ENCODE results near the gene CFC1B.
"Not testable (repeated sequence)": the region's sequence is repeated elsewhere in the genome, so short reads cannot be mapped to it uniquely, and the experiment has no call there.

Gene CFC1B

DNA sequence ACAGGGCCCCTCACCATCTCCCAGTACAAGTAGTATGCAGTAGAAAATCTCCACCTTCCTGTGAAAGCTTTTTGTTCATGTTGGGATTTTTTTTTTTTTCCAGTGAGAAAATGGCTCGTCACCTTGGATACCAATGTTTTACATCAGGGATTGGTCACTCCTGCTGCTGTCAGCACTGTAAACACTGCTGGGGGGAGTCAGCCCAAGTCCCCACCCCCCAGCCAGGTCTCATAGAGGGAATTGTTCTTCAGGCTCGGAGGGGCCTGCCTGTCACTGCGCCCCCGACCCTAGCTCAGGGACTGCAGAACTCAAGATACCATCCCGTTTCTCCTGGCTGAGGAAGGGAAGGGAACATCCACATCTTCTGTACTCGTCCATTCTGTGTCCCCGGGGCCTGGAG is at the start of gene CFC1B:
TSS of gene CFC1B (plus strand) at position 231 of the 400 bp plus-strand sequence. CDS start 263 bp downstream, outside the sequence.
- DNase-seq = not testable (repeated sequence)

DNA sequence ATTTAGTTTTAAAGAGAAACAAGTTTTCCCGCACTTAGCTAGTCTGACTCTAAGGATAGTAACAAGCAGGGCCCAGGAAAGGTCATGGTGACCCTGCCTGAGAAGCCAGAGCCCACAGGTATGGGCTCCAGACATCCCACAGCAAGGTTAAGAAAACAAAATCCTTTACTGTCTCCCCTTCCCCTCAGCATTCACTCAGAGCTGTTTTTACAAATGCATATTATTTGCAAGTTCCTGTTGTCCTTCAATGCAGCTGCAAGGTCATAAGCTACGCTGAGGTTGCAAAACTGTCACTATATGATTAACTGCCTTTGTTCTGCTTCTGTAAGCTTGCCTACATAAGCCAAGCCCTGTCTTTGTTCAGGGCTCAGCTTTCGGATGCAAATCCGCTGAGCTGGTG is 29.9 kb upstream of the CFC1B start:
- DNase-seq = not testable (repeated sequence)

DNA sequence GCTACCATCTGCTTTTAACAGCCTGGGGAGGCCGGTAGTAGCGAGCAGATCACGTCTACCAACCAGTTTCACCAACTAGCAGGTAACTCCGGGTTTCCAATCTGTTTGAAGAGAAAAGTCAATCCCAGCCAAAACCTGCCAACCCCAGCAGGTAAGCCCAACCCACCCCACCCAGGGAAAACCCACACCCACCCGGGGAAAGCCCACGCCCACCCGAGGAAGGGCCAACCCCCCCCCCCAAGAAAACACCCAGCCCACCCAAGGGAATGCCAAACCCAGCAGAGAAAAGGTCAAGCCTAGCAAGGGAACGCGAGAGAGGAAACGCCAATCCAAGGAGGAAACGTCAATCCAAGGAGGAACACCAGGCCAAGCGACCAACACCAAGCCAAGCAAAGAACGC is 11.8 kb upstream of the CFC1B start, which contains the start of gene POTEI:
TSS of gene POTEI (minus strand) at position 101 of the 400 bp plus-strand sequence. CDS start at position 8, 93 bp downstream.
- not testable (repeated sequence) for DNase-seq

DNA sequence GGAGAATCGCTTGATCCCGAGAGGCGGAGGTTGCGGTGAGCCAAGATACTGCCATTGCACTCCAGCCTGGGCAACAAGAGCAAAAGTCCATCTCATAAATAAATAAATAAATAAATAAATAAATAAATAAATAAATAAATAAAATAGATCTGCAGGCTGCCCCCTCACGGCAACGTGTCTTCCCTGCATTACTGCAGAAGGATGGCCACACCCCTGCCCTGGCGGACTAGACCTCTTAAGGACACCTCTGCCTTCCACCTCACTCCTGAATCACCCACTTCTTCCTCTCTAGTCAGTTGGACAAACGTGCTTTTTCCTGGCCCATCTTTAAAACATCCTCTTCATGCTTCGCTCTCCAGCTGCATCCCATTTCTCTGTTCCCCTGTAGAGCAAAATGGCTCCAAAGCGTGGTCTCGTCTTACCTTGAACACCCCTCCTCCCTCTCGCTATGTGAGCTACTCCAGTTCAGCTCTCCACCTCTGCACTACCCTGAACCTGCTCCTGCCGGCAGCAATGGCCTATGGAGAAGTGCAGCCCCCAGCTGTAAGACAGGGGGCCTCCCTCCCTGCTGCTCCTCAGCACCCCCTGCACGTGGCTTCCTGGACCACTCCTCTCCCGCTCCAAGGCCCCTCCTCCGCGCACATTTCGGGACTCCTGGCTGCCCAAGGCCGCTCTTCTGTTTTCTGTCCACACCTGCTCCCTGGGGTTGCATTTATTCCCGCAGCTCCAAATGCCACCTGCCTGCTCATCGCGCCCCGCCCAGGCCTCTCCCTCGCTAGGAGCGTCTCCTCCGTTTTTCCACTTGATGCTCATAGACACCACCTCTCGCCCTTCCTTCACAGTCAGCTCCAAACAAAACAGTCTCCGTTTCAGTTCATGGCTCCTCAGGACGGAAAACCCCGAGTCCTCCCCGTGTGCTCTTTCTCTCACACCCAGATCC is 9.9 kb upstream of the CFC1B start:
- DNase-seq = not testable (repeated sequence)

DNA sequence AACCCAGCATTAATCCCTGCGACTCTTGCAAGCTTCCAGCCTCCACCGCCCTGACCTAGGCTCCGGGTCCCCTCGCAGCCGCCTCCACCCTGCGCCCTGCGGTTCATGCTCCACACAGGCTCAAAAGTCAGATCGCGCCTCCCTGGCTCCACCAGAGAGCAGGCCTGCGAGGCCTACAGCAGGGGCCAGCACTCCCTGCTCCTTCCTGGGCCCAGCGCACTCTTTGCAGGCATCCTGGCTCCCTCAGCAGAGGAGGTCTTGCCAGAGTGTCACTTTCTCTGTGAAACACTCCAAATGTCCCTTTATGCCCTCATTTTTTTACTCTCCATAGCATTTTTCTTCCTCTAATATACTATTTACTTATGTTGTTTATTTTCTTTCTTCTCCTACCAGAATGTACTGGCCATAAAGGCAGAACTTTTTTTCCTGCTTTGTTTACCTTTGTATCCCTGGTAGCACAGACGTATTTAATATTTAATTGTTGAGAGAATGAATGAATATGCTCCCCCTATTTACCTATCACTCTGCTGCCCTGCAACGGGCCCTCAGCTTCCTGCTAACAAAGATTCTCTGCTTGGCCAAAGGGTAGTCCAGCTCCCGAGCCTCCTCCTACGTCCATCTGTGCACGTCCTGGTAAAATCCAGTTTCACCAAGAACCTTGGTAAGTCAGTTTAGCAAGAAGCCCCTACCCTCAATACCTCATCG is 9.1 kb upstream of the CFC1B start:
- DNase-seq = not testable (repeated sequence)

DNA sequence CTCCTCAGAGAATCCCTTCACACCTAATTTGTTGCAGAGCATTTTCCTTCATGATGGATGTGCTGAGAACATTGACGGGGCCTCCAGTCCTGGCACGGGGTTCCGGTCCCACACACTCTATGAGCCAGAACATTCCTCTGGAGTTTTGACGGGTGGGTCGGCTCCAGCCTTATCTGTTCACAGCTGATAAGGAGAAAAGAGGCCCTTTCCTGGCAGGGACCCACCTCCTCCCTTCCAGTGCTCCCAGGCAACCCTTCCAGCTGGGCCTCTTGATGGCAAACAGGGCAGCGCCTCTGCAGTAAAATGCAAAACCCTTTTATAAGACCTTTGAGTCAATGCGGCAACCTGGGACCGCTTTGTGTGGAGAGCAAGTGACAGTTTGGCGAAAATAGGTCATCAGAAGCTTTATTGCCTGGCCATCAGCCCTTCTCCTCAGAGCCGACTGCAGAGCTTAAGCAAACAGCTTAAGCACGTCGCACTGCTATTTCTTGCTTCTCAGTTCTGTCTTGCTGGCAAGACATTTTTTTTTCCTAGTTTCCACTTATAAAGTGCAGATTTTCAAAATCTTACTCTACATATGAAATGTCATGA is 2.4 kb upstream of the CFC1B start:
- DNase-seq = not testable (repeated sequence)

DNA sequence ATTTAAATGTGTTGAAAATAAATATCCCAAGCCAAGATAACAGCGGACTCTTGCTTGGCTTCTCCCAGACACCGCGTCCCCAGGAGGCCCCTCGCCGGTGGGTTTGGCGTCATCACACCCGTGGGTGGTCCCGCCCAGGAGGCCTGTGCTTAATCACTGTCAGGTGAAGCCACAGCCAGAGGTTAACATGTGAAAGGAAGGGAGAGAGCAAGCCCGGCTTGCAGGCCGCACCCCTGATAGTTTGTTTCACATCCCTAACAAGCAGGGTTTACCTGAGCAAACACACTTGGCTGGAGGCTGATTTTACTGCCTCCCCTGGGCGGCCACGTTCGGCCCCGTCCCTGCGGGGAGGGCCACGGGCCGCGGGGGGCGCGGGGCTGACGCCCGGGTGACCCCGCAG is 1.4 kb downstream of the CFC1B start:
- DNase-seq = not testable (repeated sequence)

DNA sequence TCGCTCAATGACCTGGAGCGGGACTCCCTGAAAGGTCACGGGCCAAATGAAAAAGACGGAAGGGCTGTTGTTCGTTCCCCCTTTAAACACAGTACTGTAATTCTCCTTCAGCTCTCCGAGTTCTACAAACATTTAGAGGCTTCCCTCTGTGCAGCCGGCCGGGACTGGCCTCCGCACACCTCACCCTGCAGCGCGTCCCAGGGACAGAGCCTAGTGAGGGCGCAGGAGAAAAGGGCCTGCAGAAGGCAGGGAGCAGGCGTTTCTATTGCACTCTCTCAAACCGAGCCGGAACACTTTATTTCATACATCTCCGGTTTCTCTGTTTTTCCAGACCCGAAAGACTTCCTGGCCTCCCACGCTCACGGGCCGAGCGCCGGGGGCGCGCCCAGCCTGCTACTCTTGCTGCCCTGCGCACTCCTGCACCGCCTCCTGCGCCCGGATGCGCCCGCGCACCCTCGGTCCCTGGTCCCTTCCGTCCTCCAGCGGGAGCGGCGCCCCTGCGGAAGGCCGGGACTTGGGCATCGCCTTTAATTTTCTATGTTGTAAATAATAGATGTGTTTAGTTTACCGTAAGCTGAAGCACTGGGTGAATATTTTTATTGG is 6.4 kb downstream of the CFC1B start:
- not testable (repeated sequence) for DNase-seq

DNA sequence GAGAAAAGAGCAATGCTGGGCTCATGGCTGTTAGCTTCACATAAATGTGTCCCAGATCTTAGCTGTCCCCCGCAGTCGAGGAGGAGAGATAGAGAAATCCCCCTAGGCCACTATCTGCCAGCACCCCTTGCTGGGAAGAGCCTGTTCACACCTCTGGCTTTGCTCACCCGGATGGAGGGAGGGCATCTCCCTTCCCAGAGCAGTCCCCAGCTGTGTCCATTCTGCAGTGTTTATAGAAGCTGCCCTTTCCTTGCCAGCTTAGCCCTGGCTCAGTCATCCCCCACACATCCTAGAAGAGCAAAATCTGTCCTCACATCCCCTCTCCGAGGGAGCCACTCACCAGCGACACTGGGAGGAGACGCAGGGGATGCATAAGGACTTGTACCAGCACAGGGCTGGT is 8.5 kb downstream of the CFC1B start:
- DNase-seq = not testable (repeated sequence)

DNA sequence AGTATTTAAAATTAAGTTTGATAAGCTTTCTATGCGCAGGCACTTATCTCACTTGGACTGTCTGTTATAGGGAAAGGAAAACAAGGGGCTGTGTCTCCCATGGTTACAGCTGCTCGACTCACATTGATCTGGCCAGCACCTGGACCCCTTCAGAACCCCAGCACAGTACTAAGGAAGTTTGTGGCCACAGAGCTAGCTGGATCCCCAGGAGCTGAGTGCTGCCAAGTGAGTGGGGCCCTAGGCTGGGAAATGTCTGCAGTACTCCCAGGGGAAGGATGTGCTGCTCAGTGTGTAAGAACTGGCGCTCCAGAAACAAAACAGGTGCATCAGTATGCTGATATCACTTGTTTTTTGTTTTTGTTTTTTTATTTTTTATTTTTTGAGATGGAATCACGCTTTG is 9.2 kb downstream of the CFC1B start:
- DNase-seq = not testable (repeated sequence)

DNA sequence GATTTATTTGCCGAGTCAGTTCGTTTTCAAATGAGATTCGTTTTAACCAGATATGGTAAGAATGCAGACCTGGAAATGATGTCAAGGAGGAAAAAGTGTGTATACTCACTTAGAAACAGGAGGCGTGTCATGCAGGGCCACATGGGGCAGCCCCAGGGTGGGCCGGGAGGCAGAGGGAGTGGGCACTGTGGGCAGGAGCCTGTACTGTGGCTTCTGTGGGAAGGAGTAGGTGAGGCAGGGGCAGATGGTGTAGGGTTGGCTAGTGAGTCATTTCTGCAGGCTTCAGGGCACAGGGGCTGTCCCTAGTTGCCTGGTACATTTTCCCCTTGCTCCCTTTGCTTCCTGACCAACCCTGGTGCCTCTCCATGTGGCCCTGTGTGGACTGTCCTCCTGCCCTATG is 10.2 kb downstream of the CFC1B start:
- not testable (repeated sequence) for DNase-seq

DNA sequence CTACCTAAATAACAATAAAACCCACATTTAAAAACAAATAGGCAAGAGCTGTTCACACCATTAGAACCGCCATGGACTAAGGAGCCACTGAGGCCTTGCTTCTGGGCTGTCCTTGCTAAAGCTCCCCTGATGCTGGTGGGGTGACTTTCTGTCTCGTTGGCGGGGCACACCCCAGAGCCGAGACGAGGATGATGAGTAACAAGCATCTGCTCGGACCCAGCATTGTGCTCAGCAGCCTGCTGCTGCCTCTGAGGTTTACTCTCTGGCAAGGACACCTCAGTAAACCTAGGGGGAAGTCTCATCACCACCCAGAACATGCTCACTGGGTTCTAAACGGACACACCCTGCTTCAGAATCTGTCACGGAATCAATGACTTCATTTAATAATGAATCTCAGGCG is 10.7 kb downstream of the CFC1B start:
- not testable (repeated sequence) for DNase-seq

DNA sequence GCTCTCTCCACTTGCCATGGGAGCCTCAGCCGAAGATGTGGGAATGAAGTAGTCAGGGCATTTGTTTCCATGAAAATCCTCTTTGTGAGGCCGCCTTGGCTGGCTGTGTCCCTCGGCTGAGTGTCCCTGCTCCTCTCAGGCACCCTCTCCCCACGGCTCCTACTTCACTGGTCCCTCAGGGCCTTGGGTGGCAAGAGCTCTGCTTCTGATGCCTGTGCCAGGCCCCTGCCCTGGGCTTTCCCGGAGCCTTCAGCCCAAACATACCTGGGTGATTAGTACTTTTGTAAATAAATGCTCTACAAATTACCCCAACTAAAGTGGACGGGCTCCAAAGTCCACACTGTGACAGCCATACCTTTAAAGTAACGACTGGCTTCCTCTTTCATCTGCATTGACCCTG is 15.6 kb downstream of the CFC1B start:
- not testable (repeated sequence) for DNase-seq

DNA sequence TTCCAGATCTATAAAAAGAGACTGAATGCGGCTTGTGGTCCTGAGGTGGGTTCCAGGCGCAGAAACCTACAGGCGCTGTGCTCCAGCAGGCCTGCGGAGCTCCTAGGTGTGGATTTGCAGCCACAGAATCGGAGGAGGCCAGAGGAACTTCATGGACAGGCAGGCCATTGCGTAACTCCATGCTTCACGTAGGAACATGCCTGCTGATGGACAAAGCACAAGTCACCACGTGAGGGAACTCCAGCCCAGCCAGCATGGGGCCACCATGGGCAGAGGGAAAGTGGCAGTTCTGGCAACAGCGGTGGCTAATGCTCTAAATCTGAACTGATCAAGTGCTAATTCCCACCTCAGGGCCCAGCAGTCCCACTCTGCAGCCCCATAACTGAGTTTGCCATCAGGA is 17.2 kb downstream of the CFC1B start:
- not testable (repeated sequence) for DNase-seq

DNA sequence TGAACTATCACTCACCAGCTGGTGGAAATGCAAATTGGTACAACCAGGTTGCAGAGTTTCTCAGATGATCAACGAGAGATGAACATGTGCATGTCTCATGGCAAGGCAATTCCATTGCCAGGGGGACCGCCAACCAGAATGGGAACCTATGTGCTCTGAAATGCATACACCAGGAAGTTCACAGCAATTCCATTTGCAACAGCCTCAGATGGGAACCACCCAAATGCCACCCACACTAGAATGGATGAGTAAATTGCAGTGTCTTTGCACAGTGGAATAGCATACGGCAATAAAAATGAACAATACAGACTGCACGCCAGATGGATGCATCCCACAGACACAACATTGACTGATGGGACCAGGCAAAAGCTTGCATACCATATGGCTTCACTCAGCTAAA is 21.8 kb downstream of the CFC1B start:
- DNase-seq = not testable (repeated sequence)

DNA sequence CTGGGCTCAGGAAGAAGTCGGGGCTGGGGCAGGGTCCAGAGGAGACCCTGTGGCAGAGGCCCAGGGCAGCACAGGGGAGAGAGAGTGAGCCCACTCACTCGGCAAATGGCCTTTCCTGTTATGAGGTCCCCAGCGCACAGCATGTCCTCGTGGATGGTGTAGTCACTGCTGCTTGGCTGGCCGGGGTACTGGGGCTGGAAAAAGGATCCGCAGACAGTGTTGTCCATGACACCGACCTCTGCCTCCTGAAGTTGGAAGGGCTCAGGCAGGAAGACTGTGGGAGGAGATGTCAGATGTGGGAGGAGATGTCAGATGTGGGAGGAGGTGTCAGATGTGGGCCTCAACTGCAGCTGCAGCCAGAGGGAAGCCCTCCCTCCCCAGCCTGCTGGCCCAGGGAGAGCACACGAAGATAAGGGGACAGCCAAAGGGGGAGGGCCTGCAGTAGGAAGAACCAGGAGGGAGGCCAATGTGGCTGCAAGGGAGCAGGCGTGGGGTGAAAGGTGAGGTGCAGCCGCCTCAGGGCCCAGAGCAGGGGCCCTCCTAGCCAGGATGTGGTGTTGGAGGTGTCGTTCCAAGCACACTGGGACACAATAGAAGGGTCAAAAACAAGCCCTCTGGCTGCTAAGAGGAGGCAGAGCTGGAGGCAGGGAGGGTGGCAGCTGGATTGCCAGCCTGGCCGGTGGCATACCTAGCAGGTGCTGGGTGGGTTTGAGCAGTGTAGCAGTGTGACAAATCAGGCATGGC is 22.9 kb downstream of the CFC1B start:
- not testable (repeated sequence) for DNase-seq

DNA sequence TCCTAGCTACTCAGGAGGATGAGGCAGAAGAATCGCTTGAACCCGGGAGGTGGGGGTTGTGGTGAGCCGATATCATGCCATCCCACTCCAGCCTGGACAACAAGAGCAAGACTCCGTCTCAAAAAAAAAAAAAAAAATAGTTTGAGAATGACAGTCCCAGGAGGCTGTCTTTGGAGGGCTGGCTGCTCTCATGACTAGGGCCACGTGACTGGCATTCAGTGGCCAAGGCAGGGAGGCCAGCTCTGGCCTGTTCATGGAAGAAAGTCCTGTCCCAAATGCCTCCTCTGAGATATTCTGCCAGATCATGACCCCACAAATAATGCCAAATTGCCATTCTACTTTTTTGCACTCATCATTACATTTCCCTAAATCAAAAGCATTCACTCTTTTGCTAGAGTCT is 24.0 kb downstream of the CFC1B start:
- DNase-seq = not testable (repeated sequence)

DNA sequence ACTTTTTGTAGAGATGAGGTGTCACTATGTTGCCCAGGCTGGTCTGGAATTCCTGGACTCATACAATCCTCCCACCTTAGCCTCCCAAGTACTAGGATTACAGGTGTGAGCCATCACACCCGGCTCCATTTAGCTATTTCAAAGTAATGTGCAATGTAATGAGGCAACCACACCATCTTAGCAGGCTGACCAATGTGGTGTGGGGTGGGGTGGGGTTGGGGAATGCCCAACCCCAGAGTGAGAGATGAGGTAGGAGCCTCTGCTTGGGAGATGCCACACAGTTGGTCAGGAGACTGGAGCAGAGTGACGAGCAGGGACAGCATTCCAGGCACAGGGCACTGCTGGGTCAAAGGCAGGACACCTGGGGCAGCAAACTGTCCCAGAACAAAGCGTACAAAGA is 27.4 kb downstream of the CFC1B start:
- not testable (repeated sequence) for DNase-seq

DNA sequence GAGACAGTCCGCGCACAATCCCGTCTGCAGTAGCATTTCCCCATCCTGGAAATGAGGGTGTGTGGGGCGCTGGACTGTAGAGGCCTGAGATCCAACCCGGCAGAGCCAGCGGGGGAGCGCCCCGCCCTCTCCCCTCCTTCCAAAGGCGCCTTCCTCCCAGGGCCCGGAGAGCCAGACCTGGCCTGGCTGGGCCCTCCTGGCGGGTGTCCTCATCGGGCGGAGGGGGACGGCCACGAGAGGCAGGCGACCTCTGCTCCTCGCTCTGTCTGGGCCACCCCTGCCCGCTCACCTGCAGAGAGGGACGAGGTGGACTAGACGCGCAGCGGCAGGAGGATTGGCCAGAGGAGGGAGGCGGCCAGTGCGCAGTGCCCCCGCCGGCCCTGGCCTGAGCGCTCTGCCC is 28.5 kb downstream of the CFC1B start:
- DNase-seq = not testable (repeated sequence)

DNA sequence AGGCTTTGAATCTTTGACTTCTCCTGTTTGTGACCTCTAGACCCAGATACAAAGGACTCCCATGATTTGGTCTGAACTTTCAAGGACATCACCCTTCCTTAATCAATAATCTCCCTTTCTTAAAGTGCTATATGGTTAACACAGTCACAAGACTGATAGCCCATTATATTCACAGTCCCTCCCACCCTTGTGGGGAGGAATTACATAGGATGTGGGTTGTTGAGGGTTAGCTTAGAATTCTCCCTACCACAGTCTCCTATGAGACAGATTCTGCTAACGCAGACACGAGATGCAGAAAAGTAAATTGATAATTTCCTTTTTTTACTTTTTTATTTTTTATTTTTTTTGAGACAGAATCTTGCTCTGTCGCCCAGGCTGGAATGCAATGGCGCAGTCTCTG is 33.2 kb downstream of the CFC1B start:
- DNase-seq = not testable (repeated sequence)

DNA sequence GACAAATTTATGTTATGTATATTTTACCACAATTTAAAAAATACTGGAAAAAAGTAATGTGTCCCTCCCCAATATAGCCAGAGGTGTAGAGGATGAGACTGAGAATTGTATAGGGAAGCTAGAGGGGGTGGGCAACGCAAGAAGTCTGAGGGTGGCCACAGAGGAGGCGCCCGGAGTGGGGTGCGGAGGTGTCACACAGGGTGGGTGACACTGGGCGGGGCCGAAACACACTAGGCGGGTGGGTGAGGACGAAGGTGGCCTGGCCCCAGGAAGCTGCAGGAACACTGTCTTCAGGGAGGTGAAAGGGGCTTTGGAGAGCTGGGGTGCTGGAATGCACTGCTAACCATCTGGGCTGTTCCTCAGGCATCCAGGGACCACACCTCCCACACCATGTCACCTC is 35.4 kb downstream of the CFC1B start:
- DNase-seq = not testable (repeated sequence)

DNA sequence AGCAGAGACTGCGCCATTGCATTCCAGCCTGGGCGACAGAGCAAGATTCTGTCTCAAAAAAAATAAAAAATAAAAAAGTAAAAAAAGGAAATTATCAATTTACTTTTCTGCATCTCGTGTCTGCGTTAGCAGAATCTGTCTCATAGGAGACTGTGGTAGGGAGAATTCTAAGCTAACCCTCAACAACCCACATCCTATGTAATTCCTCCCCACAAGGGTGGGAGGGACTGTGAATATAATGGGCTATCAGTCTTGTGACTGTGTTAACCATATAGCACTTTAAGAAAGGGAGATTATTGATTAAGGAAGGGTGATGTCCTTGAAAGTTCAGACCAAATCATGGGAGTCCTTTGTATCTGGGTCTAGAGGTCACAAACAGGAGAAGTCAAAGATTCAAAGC is 45.1 kb downstream of the CFC1B start:
- DNase-seq = not testable (repeated sequence)
